GM19193 (cell line): ENCODE data around the gene SLC51A.

Source experiments
- POLR2A ChIP-seq: IDR thresholded peaks from 4 replicates; pipeline ENCODE4 v1.6.1; 2011; ENCODE audit not compliant: insufficient read depth, insufficient read length; ENCODE audit errors: extremely low read depth

SLC51A gene

DNA sequence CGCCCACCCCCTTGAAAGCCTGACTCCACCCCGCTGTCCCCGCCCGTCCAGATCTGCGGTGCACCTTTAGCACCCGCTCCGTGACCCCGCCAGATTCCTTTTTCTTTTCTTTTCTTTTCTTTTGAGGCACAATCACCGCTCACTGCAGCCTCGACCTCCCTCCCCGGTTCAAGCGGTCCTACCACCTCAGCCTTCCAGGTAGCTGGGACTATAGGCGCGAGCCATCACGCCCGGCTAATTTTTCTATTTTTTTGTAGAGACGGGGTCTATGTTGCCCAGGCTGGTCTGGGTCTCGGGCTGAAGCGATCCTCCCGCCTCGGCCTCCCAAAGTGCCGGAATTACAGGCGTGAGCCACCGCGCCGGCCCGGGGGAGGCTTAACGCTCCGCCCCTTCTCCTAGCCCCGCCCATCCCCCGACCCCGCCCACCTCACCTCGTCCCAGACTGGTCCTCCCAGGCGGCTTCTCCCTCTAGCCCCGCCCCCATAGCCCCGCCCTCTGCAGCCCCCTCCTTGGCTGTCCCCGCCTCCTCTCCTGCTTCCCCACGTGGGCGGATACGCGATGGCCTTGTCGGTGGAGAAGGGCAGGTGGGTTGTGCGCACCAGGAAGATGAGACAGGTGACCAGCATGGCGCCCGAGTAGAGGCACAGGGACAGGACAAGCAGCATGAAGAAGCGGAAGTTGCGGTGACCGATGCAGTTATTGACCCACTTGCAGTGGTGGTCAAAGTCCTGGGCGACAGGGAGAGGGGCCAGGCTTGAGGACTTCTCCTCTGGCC lies 8.3 kb upstream of the SLC51A start:
- TF ChIP-seq POLR2A = no peak

DNA sequence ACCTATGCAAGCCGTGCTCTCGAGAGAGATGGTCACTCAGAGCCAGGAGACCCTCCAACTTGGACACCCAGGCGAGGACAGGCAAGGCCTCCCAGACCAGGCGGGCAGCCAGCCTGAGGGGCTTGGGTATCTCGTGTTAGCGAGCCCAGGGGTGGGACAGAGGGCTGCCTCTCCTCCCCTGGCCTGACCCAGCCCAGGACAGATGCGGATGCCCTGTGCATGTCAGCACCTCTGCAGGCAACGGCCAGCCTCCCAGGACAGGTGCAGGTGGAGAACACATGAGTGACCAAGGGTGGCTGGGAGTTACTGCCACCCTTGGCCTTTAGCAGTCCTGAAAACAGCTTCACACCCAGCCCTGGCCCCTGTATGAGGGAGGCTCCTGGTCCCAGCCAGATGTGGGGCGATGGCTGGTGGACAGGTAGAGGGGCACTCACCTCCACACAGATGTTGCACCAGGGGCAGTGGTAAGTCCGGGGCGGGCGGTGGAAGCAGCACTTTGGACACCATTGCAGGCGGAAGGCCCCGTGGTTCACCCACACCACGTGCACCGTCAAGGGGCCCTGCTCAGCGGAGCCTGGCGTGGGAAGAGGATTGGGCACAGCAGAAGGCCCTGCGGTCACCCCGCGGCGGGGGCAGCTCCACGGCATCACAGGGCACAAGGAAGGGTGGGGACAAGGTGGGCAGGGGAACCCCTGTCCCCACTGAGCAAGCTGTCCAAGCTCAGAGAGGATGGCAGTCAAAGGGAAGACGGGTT lies 7.2 kb upstream of the SLC51A start:
- no peak for TF ChIP-seq POLR2A

DNA sequence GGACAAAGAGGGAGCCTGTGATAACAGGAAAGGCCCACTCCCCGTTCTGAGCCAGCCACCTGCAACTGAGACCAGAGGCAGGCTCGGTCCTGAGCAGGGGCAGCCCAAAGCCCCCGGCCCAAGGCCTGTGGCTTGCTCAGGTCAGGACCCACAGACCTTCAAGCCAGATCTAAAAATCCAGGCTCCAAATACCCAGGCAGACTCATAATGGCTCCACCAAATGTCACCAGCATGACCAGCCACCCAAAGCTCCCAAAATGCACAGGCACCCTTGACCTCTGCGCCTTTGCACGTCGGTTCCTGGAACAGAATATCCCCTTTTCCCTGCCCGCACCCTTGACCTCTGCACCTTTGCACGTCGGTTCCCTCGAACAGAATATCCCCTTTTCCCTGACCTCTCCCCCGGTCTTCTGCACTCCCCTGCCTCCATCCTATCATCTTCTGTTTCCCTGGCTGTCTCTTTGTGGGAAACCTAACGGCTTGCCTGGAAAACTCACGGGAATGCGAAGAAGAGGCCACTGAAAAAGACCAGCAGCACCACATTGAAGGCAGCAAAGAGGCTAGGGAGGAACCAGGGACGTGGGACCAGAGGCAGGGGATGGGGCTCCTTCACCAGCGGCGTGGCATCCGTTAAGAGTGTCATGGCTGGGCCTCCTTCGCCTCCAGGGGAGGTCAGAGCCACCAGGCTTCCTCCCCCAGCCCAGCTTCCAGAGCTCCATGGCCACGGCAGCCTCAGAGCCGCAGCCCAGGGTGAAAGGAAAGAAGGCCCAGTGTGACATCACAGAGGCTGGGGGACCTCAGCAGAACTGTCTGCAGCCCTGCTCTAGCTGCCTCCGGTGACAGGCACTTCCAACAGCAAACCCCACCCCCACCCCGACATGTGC lies 5.4 kb upstream of the SLC51A start, which contains the start of gene ZDHHC19:
Gene ZDHHC19, minus strand, starts transcription at position 728 of the 884 bp plus-strand sequence. Its CDS starts 85 bp downstream, at position 643.
- TF ChIP-seq POLR2A = no peak

DNA sequence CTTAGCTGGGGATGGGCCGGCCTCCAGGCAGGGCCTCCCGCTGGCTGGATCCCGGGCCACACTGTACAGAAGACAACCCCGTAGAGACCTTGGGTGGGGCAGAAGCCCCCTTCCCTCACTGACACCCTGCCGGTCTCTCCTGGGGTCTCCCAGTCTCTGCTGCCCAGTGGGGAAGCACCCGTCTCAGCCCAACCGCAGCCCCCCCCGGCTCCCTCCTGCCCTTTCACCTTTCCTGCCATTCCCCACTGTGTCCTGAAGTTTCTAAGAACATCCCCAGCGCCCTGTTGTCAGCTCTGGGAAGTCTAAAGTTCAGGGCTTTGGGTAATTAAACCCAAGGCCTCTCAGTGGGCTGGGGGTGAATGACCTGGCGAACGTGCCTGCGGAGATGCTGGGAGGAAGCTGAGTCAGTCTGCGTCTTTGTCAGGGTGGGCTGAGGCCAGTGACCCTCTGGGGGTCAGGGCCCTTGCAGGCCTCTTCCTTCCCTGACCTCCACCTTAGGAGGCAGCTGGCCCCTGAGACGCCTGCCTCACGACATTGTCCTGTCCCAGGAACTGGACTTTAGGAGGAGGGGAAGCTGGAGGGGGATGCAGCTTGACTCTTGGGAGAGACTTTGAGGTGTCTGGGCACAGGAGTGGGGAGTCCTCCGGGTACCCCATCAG lies 1.4 kb upstream of the SLC51A start:
- no peak for TF ChIP-seq POLR2A

DNA sequence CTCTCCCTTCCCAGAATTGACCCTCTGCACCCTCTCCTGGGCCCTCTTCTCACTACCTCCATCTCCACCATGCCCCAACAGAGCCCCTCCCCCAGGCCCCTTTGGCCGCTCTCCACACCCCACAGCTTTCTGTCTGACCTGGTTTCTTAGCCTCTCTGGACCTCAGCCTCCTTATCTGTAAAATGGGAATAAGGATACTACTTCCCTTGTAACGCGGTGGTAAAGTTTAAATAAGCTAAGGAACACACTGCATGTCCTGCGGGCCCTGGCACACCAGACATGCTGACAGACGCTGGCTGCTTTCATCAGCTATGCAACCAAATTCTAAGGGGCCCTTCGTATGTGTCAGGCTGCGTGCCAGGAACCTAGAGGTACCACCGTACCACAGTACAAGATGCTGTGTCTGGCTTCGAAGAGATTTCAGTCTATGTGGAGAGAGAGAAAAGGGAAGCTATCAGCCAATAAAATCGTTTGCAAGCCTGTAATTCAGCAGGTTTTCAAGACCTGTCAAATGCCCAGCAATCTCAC lies 777 bp upstream of the SLC51A start:
- TF ChIP-seq POLR2A = no peak

DNA sequence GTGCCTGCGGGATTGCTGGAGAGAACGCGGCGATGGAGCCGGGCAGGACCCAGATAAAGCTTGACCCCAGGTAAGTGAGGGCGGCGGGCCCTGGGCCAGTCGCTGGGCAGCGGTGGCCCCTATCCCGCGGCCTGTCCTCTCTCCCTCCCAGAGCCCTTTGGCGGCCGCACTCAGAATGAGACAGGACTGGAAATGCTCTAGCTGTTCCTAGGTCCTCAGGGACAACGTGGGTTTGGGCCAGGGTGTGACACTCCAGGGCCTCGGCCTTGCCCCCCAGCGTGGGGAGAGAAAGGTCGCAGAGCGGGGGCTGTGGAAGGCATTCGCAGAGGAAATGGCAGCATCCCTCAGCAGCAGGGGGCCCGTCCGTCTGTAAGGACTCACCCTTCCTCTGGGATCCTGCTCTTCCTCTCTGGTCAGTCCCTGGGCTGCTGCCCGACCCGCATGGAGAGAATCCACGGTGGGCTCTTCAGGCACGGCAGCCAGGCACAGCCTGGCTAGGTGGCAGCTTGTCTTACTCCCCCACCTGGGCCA lies 412 bp downstream of the SLC51A start:
- no peak for TF ChIP-seq POLR2A

DNA sequence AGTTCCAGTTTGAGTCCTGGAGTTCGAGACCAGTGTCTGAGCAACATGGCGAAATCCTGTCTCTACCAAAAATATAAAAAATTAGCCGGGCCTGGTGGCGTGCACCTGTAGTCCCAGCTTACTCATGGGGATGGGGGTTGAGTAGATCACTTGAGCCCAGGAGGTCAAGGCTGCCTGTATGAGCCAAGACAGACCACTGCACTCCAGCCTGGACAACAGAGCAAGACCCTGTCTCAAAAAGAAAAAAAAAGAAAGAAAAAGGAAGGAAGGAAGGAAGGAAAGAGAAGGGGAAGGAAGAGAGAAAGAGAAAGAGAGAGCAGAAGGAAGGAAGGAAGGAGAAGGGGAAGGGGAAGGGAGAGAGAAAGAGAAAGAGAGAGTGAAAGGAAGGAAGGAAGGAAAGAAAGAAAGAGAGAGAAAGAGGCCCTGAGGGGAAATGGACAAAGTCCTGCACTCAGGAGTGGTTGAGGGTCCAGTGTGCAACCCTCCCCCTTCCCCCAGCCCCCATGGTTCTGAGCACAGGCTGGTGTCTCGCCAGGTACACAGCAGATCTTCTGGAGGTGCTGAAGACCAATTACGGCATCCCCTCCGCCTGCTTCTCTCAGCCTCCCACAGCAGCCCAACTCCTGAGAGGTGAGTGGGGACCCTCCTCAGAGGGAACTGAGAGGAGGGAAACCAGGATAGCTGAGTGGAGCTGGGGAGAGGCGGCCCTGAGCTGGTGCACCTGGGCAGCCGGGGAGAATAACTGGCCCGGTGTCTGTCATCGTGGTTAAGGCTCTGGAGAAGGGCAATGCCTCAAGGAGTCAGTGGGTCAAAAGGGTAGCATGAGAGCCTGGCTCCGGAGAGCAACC lies 1.2 kb downstream of the SLC51A start:
- no peak for TF ChIP-seq POLR2A

DNA sequence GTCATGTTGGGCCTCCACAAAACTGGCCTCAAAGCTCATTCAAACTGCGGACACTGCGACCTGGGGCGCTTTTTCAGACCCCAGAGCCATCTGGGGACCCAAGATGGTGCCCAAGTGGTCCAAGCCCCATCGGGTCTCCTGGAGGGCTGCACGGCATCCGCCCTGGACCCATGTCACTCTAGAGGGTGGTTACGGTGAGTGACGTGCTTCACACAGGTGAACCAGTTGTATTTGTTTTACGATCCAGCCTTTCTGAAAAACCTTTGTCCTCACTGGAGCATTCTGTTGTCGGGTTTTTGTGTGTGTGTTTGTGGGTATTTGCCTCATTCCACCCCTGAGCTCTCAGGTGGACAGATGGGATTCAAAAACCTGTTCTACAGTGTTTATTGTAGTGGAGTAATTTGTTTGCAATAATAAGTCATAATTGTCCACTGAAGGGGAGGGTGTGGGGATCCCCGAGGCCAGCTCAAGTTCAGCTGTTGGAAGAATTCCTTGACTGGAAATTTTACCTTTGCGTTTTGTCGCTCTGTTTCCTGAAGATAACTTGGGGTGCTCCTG lies 1.9 kb downstream of the SLC51A start:
- TF ChIP-seq POLR2A = no peak

DNA sequence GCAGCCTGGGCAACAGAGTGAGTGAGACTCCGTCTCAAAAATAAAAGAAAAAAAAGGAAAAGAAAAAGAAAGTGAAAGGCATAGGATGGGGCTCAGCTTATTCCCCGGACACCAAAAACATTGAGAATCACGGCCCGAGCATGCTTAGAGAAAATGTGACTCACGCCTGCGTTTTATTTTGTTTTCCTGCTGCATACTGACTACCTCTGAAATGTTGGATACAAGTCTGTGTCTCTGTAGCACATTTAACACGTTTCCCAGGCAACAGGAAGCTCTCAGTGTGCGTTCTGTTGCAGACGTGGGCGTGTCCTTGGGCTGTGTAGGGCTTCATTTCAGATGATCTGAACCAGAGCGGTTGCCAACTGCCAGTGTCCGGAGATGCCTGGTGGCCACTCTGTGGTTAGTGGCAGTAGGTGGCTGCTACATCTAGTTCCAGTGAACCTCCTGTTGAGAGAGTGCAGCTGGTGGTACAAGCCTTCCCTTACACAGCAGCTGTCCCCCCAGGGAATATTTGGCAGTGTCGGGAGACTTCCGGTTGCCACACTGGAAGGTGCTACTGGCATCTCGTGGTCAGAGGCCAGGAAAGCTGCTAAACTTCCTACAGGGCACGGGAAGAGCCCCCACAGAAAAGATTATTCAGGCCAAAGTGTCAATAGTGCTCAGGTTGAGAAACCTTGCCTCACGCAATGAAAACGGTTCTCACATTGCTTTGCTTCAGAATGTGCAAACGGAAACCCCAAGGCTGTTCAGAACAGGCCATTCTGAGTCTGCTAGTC lies 3.0 kb downstream of the SLC51A start:
- TF ChIP-seq POLR2A = no peak

DNA sequence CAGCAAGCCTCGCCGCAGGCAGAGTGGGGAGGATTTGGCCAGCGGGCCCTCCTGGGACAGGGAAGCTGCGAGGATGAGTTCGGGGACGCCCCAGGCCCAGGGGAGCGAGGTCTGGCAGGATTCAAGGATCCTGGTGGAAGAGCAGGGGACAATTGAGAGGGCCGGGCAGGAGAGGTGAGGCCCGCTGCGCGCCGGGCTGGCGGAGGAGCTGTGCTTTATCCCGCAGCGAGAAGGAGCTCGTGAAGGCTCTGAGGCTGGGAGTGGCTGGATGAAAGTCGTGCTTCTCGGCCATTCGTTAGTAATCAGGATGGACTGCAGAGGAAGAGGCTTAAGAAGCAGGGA lies 3.6 kb downstream of the SLC51A start:
- no peak for TF ChIP-seq POLR2A

DNA sequence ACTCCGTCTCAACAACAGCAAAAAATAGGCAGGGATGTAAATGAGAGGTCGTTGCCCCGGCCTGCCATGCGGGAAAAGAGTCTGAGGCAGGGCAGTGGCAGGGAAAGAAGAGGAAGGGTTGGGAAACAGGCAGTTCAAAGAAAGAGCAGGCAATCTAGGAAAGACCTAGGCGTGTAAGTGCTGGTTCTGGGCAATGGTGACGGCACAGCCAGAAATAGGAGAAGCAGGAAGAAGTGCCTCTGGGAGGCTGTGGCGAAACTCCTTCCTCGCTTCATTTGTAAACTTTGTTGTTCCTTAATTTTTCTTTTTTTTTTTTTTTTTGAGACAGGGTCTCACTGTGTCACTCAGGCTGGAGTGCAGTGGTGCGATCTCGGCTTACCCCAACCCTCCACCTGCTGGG lies 4.3 kb downstream of the SLC51A start:
- TF ChIP-seq POLR2A = no peak

DNA sequence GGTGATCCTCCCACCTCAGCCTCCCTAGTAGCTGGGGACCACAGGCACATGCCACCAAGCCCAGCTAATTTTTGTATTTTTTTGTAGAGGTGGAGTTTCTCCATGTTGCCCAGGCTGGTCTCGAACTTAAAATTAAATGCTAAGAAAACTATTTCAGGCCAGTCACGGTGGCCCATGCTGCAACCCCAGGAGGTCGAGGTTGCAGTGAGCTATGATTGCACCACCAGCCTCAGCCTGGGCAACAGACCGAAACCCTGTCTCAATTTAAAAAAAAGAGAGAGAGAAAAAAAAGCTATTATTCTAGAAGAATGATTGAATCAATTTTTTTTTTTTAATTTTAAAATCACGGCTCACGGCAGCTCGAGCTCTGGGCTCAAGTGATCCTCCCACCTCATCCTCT lies 4.7 kb downstream of the SLC51A start:
- no peak for TF ChIP-seq POLR2A
